GM12878 (cell line): ENCODE results near the gene ARHGEF33.

Experiments
- BRCA1 ChIP-seq: IDR thresholded peaks from 2 replicates; pipeline ENCODE4 v1.6.1; 2011; ENCODE audit warnings: low read depth, low read length, improper control_type of control experiment
- POLR2A ChIP-seq: IDR thresholded peaks from 2 replicates; pipeline ENCODE4 v1.6.1; 2011; ENCODE audit warnings: low read depth, mild to moderate bottlenecking, low read length
- POLR2AphosphoS5 ChIP-seq: IDR thresholded peaks from 2 replicates; pipeline ENCODE4 v1.6.1; 2011; ENCODE audit warnings: mild to moderate bottlenecking, low read length, inconsistent platforms
- ZNF207 ChIP-seq: fragments of 450-650 bp; IDR thresholded peaks from 2 replicates; pipeline ENCODE4 v1.6.1; 2014; ENCODE audit warnings: antibody characterized with exemption, mild to moderate bottlenecking, borderline replicate concordance

DNA sequence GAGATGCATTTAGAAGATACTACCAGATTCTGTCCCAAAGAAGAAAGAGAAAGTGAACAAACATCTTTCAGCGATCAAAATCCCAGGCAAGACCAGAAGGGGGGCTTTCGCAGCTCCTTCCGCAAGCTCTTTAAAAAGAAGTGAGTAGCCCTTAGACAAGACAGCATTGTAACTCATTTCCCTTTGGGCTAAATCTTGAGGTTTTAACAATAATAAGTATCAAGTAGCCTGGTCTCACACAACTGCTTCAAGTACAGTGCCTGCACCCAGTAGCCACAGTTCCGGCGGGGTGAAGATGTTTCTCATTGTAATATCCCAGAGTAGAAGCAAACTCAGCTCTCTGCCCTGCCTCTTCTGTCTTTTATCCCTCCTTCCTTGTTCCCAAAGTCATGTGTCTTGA lies 76.3 kb downstream of the ARHGEF33 start:
- TF ChIP-seq ZNF207 (no peak), POLR2A (no peak), BRCA1 (no peak), POLR2AphosphoS5 (no peak)
